Tibial nerve (tissue), 4 donors: ENCODE results near the gene GNB1L. TPM values are rescaled to one million over a fixed set of nuclear protein-coding genes. Genes with fewer than 3 reads are reported as not detected.
A peak's percentile ranks its signal among the peaks of the same experiment; 100 is the strongest.

Experiments used
- DNase-seq, 2 donors: peaks; one replicate each; pipeline ENCODE4 v3.0.0-alpha.2; 2019; ENCODE audit warnings: low spot score in 2 of 2
- H3K27ac ChIP-seq, 4 donors: fragments of 200-600 bp; sonication (generic) in 3 of 4; one replicate each; pipeline ENCODE4 v1.5.1; 2017 to 2019; ENCODE audit warnings: mild to moderate bottlenecking in 1 of 4
- H3K27me3 ChIP-seq, 2 donors: fragments of 200-600 bp; sonication (generic) in 1 of 2; one replicate each; pipeline versions ENCODE4 v1.5.1 to v1.6.0; 2017 to 2019
- H3K36me3 ChIP-seq, 3 donors: fragments of 200-600 bp; sonication (generic); one replicate each; pipeline ENCODE4 v1.5.1; 2018 to 2019
- H3K4me1 ChIP-seq, 4 donors: fragments of 200-600 bp; sonication (generic) in 3 of 4; one replicate each; pipeline ENCODE4 v1.5.1; 2017 to 2019
- H3K4me3 ChIP-seq, 4 donors: fragments of 200-600 bp; sonication (generic) in 3 of 4; one replicate each; pipeline ENCODE4 v1.5.1; 2017 to 2019; ENCODE audit warnings: mild to moderate bottlenecking in 1 of 4, moderate library complexity in 1 of 4
- H3K9me3 ChIP-seq, 4 donors: fragments of 200-600 bp; sonication (generic) in 3 of 4; one replicate each; pipeline ENCODE4 v1.5.1; 2017 to 2019
- CTCF ChIP-seq, 5 experiments: fragments of 200-600 bp in 3 of 5; fragments of 450-650 bp in 2 of 5; sonication (generic) in 3 of 5; IDR thresholded peaks; one replicate each; pipeline ENCODE4 v1.5.1; 2016 to 2019; ENCODE audit warnings: antibody characterized with exemption in 5 of 5, mild to moderate bottlenecking in 3 of 5, moderate library complexity in 2 of 5
- EP300 ChIP-seq, 2 donors: sonication (generic); formaldehyde crosslinking; IDR thresholded peaks; one replicate each; pipeline ENCODE4 v1.6.1; 2017; ENCODE audit warnings: antibody characterized with exemption in 2 of 2, mild to moderate bottlenecking in 1 of 2
- POLR2A ChIP-seq, 2 donors: fragments of 450-650 bp; IDR thresholded peaks; one replicate each; pipeline ENCODE4 v1.6.1; 2017; ENCODE audit warnings: antibody characterized with exemption in 2 of 2, mild to moderate bottlenecking in 2 of 2, moderate library complexity in 2 of 2
- WGBS, 2 donors: methylation state at CpG; one replicate each; pipeline ENCODE4 v1.1.5; 2018; 5-methylcytosine and 5-hydroxymethylcytosine counted together
- total RNA-seq, 4 donors: library from RNA; depleted of rRNA; stranded (reverse); fragments of >200 nt; gene quantifications; one replicate each; pipeline ENCODE4 v1.1.0, GENCODE V29; 2016

Gene GNB1L
- total RNA-seq, 4 donors from 2014 or later = 2.9 to 8.1 (median 6.3) TPM

GRCh38 chr22:19776433-19777031 lies 78.1 kb downstream of the GNB1L start:
- no peak for DNase-seq
- Histone ChIP-seq H3K4me1 (peaks cover 0 to 13% (median 5%) of the 10 kb centered on the region in 4 donors), H3K36me3 (no peaks in the 10 kb centered on the region), H3K27ac (peak overlapping the region in 1 of 4 donors; percentile 47), H3K4me3 (no peak overlapping the region), H3K27me3 (peaks cover 0 to 61% of the 10 kb centered on the region in 2 donors), H3K9me3 (peaks cover 0 to 3% (median 0%) of the 10 kb centered on the region in 4 donors)
- WGBS, 2 donors = 47 to 53% methylated on average over 17 to 18 of the region's 18 CpGs
- no peak for TF ChIP-seq CTCF (IDR thresholded peaks at IDR 0.05)
- no peak for TF ChIP-seq EP300 (IDR thresholded peaks at IDR 0.05)
- TF ChIP-seq POLR2A (IDR thresholded peaks at IDR 0.05) = no peak

GRCh38 chr22:19775496-19776325 lies 79.0 kb downstream of the GNB1L start:
- Histone ChIP-seq H3K27ac (peak overlapping the region in 1 of 4 donors; percentile 47), H3K4me1 (peaks cover 0 to 13% (median 5%) of the 10 kb centered on the region in 4 donors), H3K27me3 (peaks cover 0 to 67% of the 10 kb centered on the region in 2 donors), H3K36me3 (no peaks in the 10 kb centered on the region), H3K4me3 (no peak overlapping the region), H3K9me3 (no peaks in the 10 kb centered on the region)
- no peak for TF ChIP-seq CTCF (IDR thresholded peaks at IDR 0.05)
- no peak for TF ChIP-seq POLR2A (IDR thresholded peaks at IDR 0.05)
- 84 to 86% methylated on average over 21 to 22 of the region's 24 CpGs for WGBS, 2 donors
- DNase-seq = no peak

GRCh38 chr22:19774628-19775027 lies 80.0 kb downstream of the GNB1L start:
- peaks cover 0 to 13% (median 5%) of the 10 kb centered on the region in 4 donors for H3K4me1 ChIP-seq
- H3K9me3 ChIP-seq = no peaks in the 10 kb centered on the region
- 59 to 73% methylated on average over 8 of the region's 8 CpGs for WGBS, 2 donors
- no peaks in the 10 kb centered on the region for H3K36me3 ChIP-seq
- peaks cover 0 to 72% of the 10 kb centered on the region in 2 donors for H3K27me3 ChIP-seq
- TF ChIP-seq EP300 (IDR thresholded peaks at IDR 0.05) = no peak
- TF ChIP-seq CTCF (IDR thresholded peaks at IDR 0.05) = no peak
- no peak overlapping the region for H3K4me3 ChIP-seq
- H3K27ac ChIP-seq = peak overlapping the region in 1 of 4 donors; percentile 57
- no peak for DNase-seq

- peaks cover 0 to 70% of the 10 kb centered on the region in 2 donors for H3K27me3 ChIP-seq
- no peaks in the 10 kb centered on the region for H3K9me3 ChIP-seq
These were observed 81.1 kb downstream of the GNB1L start for GRCh38 chr22:19773470-19774040.

More at GRCh38 chr22:19773470-19774040, 81.1 kb downstream of the GNB1L start:
- no peak for DNase-seq
- Histone ChIP-seq H3K4me1 (peaks cover 0 to 13% (median 5%) of the 10 kb centered on the region in 4 donors), H3K4me3 (no peak overlapping the region), H3K27ac (peak overlapping the region in 2 of 4 donors; percentile 36 to 57), H3K36me3 (no peaks in the 10 kb centered on the region)
- TF ChIP-seq POLR2A (IDR thresholded peaks at IDR 0.05) (no peak), CTCF (IDR thresholded peaks at IDR 0.05) (no peak), EP300 (IDR thresholded peaks at IDR 0.05) (no peak)
- WGBS, 2 donors = 67 to 75% methylated on average over 5 to 9 of the region's 9 CpGs
